GM19328 (cell line): Measurements from ENCODE around the gene ACBD4.
"Not testable (repeated sequence)": the region's sequence is repeated elsewhere in the genome, so short reads cannot be mapped to it uniquely, and the experiment has no call there.

Source experiments
- ATAC-seq: cut with Tn5 transposase; IDR thresholded peaks from one replicate; pipeline ENCODE4 v1.9.1; 2021; ENCODE audit warnings: mild to moderate bottlenecking, moderate library complexity; ENCODE audit not compliant: unreplicated experiment

The ACBD4 gene

GRCh38 chr17:45117848-45118646 is 17.4 kb upstream of the ACBD4 start:
- ATAC-seq: no peak

- ATAC-seq: no peak
Observed at GRCh38 chr17:45118691-45119090, 16.8 kb upstream of the ACBD4 start.

- ATAC-seq: no peak
Observed at GRCh38 chr17:45119964-45120363, 15.5 kb upstream of the ACBD4 start.

GRCh38 chr17:45120558-45120957 is 14.9 kb upstream of the ACBD4 start:
- no peak for ATAC-seq

- ATAC-seq: no peak
Observed at GRCh38 chr17:45121055-45121454, 14.4 kb upstream of the ACBD4 start.

GRCh38 chr17:45123076-45123770 is 12.3 kb upstream of the ACBD4 start:
- ATAC-seq: no peak

- ATAC-seq: no peak
Observed at GRCh38 chr17:45123930-45124796, 11.3 kb upstream of the ACBD4 start.

- ATAC-seq: not testable (repeated sequence)
Observed at GRCh38 chr17:45124797-45125122, 10.7 kb upstream of the ACBD4 start.

- ATAC-seq: no peak
Observed at GRCh38 chr17:45125509-45125908, 10.0 kb upstream of the ACBD4 start.

DNA sequence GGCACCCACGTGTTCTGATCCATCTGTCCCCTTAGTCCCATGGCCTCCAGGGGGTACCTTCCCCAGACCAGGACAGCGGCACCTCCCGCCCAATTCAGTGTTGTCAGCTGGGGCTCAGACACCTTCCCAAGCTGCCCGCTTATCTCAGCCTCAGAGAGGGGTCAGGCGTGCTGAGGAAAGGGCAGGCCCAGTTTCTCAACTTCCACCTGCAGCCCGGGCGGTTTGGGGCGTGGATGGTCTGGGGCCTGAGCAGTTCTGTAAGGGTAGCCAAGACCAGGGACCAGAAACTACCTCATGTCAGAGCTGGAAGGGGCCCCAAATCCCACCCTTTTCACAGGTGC is 8.3 kb upstream of the ACBD4 start:
- ATAC-seq: no peak

- ATAC-seq: no peak
Observed at GRCh38 chr17:45127548-45128300, 7.8 kb upstream of the ACBD4 start.

- no peak for ATAC-seq
Observed at GRCh38 chr17:45128331-45128730, 7.2 kb upstream of the ACBD4 start.

DNA sequence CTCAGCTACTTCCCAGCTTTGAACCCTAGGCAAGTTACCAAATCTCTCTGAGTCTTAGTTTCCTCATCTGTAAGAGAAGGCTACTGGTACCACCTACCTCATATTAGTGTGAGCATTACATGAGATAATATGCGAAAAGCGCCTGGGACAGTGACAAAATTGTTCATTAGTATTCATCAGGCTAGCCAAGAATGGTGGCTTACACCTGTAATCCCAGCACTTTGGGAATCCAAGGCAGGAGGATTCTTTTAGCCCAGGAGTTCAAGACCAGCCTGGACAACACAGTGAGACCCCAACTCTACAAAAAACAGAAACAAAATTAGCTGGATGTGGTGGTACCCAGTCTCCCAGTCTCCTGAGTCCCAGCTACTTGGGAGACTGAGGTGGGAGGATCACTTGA is 6.5 kb upstream of the ACBD4 start:
- no peak for ATAC-seq

DNA sequence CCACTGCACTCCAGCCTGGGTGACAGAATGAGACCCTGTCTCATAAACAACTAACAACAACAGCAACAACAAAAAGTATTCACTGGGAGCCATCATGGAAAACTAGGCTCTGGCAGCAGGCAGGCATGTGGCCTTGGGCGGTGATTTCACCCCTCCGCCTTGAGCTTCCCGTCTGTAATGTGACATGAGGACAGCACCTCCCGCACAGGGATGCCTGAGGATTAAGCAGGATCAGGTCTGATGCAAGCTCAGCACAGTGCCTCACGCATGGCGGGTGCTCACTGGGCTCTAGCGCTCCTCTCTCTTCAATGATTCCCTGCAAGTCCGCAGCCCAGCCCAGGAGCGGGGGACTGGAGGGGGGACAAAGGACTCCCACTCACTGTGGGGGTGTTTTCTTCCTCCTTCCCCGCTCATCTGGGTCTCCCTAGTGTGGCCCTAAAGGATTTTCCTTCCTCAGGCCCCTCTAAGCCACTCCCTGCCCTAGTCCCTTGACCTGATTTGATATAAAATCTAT is 6.0 kb upstream of the ACBD4 start:
- no peak for ATAC-seq

- no peak for ATAC-seq
Observed at GRCh38 chr17:45129940-45130680, 5.4 kb upstream of the ACBD4 start.

DNA sequence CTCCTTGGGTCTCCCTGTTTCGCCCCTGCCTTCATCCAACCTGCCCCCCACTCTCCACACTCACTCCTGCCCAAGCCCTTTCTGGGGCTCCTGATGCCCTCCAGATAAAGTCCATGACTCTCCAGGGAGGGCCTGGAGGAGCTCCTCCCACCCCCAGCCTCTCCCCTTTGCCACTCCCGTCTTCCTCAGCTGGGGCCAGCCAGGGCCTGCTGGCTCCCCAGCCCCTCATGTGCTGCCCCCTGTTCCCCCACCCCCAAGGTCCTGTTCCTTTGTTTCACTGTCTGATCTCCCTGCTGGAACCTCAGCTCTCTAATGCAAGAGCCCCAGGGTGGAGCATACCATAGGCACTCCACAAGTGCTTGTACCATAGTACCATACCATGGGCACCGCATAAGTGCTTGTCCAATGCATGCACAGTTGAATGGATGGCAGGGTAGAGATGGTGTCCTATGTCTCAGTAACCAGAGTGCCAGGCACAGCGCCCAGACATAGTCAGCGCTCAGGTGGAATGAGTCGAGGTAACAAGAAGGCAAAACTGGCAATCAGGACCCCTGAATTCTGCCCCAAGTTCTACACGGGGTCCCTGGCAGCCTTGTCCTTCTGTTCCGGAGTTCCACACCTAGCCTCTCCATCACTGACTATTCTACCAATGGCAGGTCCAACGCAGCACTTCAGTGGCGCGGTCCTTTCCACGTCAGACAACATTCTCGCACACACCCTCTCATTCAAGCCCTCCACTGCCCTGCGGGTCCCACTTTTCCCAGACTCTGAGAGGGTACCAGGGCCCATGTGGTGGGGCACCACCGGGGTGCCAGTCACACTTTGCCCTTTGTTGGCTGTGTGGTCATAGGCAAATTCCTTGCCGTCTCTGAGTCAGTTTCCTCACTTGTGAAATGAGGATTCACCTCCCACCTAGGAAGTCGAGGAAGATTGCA is 4.5 kb upstream of the ACBD4 start:
- ATAC-seq: no peak

- ATAC-seq: no peak
Observed at GRCh38 chr17:45131616-45132319, 3.7 kb upstream of the ACBD4 start.

DNA sequence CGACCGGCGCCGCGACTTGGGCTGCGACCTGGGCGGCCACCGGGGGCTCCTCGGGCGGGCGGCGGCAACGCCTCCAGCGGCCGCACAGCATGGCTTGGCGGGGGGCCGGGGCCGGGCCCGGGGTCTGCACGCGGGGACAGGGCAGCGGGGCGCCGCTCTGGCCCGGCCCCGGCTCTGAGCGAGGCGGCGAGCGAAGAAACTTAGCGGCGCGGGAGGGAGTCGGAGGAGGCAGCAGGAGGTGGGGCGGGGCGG is 3.2 kb upstream of the ACBD4 start, which contains the start of gene PLCD3:
Gene PLCD3 (minus strand): TSS at position 196 of the 252 bp plus-strand sequence. CDS start 105 bp downstream, at position 91.
- no peak for ATAC-seq
